Stromal cell of bone marrow (primary cell): ENCODE results near the gene CLDN6.

Experiments used
- DNase-seq: peaks from one replicate; pipeline ENCODE4 v3.0.0-alpha.2; 2012; ENCODE audit warnings: low read depth

The CLDN6 gene

GRCh38 chr16:3027983-3028715, 10.2 kb upstream of the CLDN6 start:
- peak; percentile 11 for DNase-seq

- DNase-seq, result no peak
Observed at GRCh38 chr16:3027489-3027795, 9.5 kb upstream of the CLDN6 start.

- no peak for DNase-seq
Observed at GRCh38 chr16:3026609-3027488, 8.9 kb upstream of the CLDN6 start.

GRCh38 chr16:3026003-3026378, 8.0 kb upstream of the CLDN6 start:
- DNase-seq, result no peak

GRCh38 chr16:3025032-3026002, 7.3 kb upstream of the CLDN6 start:
- DNase-seq, result no peak

- peak; percentile 96 for DNase-seq
Observed at GRCh38 chr16:3023669-3024478, 5.9 kb upstream of the CLDN6 start, which contains the start of the genes HCFC1R1 and THOC6. Gene HCFC1R1 (minus strand): TSS chr16:3023942. CDS start chr16:3023941, 1 bp downstream. Gene THOC6 (plus strand): TSS chr16:3024035. CDS start chr16:3024327, 292 bp downstream.

GRCh38 chr16:3023415-3023668, 5.4 kb upstream of the CLDN6 start:
- peak; percentile 40 for DNase-seq

GRCh38 chr16:3022684-3023414, 4.9 kb upstream of the CLDN6 start:
- peak; percentile 58 for DNase-seq

- DNase-seq, result peak; percentile 93
Observed at GRCh38 chr16:3022208-3022683, 4.3 kb upstream of the CLDN6 start.

- peak; percentile 96 for DNase-seq
Observed at GRCh38 chr16:3021449-3022207, 3.6 kb upstream of the CLDN6 start.

GRCh38 chr16:3020604-3021448, 2.8 kb upstream of the CLDN6 start:
- peak; percentile 65 for DNase-seq

GRCh38 chr16:3020247-3020603, 2.2 kb upstream of the CLDN6 start, which contains the start of gene TNFRSF12A:
Gene TNFRSF12A (plus strand): TSS chr16:3020368. CDS start chr16:3020398, 30 bp downstream.
- DNase-seq, result peak; percentile 60

GRCh38 chr16:3019594-3020246, 1.7 kb upstream of the CLDN6 start:
- no peak for DNase-seq

GRCh38 chr16:3017344-3017743, 639 bp downstream of the CLDN6 start:
- DNase-seq, result no peak

- DNase-seq, result no peak
Observed at GRCh38 chr16:3015865-3016521, 2.0 kb downstream of the CLDN6 start.

GRCh38 chr16:3014971-3015370, 3.0 kb downstream of the CLDN6 start:
- DNase-seq, result no peak

GRCh38 chr16:3013998-3014690, 3.8 kb downstream of the CLDN6 start:
- no peak for DNase-seq
